WI38 (cell line): ENCODE data around the gene RELL2.
A peak's percentile ranks its signal among the peaks of the same experiment; 100 is the strongest.

Experiments
- H3K4me3 ChIP-seq: 2 replicates; pipeline ENCODE4 v1.5.1; 2011; ENCODE audit warnings: low read depth, mild to moderate bottlenecking, control low read depth, low read length
- CTCF ChIP-seq: IDR thresholded peaks from 2 replicates; pipeline ENCODE4 v1.5.1; 2012; ENCODE audit warnings: low read depth, mild to moderate bottlenecking, control low read depth, low read length

RELL2 gene

GRCh38 chr5:141618804-141619554 is 17.8 kb upstream of the RELL2 start, which contains the start of gene DIAPH1:
Gene DIAPH1, minus strand, starts transcription at chr5:141619000. Its CDS starts 86 bp downstream, at chr5:141618914.
- TF ChIP-seq CTCF = peak; percentile 96
- H3K4me3 ChIP-seq = peak within 1 kb of the TSS; percentile 72

- no peak for TF ChIP-seq CTCF
- no peak overlapping the region for H3K4me3 ChIP-seq
Measured at GRCh38 chr5:141623186-141623585, 13.6 kb upstream of the RELL2 start.

- TF ChIP-seq CTCF = no peak
- H3K4me3 ChIP-seq = no peak overlapping the region
Measured at GRCh38 chr5:141623611-141624010, 13.2 kb upstream of the RELL2 start.

GRCh38 chr5:141628175-141628788 is 8.5 kb upstream of the RELL2 start:
- TF ChIP-seq CTCF = no peak

GRCh38 chr5:141630570-141631140 is 6.1 kb upstream of the RELL2 start:
- TF ChIP-seq CTCF = no peak
- no peak overlapping the region for H3K4me3 ChIP-seq

More at GRCh38 chr5:141628175-141628788, 8.5 kb upstream of the RELL2 start:
- no peak overlapping the region for H3K4me3 ChIP-seq

GRCh38 chr5:141632650-141633049 is 4.1 kb upstream of the RELL2 start:
- TF ChIP-seq CTCF = no peak
- H3K4me3 ChIP-seq = no peak overlapping the region
